Activated CD8-positive, alpha-beta memory T cell treated with anti-CD3 and anti-CD28 coated beads for 1 hour (primary cell): ENCODE results near the gene ZDHHC7.

ENCODE experiments used
- DNase-seq, 2 donors: peaks; one replicate each; pipeline ENCODE4 v3.0.0-alpha.2; 2020; ENCODE audit warnings: low read depth in 1 of 2; ENCODE audit errors: extremely low read depth in 1 of 2

The ZDHHC7 gene

DNA sequence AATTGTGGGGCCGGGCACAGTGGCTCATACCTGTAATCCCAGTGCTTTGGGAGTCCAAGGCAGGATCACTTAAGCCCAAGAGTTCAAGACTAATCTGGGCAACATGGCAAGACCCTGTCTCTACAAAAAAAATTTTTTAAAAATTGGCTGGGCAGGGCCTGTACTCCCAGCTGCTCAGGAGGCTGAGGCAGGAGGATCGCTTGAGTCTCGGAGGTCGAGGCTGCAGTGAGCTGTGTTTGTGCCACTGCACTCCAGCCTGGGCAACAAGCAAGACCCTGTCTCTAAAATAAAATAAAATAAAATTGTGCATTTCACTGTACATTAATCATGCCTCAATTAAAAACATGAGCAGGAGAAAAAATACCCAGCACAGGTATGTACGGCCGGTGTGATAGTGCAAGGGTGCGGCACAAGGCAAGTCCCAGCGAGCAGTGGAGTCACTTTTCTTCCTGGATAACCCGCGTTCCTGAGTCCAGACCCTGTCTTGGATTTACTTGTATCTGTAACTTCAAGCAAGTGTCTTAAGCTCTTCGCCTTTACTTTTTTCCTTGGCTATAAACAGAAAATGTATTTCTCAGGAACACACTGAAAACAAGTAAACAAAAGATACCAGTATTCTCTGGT lies 11.4 kb downstream of the ZDHHC7 start:
- no peak for DNase-seq

DNA sequence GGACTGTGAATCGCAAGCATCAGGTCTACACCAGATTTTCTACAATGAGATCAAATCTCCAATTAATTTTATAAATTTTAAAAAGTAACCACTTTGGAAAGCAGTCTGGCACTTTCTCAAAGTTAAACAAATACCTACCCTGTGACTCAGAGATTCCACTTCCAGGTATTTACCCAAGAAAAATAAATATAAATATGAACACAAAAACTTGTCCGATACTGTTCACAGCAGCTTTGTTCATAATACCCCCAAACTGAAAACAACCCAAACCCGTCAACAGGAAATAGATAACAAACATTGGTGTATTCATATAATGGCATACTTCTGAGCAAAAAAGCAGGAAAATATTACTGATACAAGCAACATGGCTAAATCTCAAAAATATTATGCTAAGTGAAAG lies 12.1 kb downstream of the ZDHHC7 start:
- DNase-seq, result no peak

GRCh38 chr16:84996365-84996764 lies 15.0 kb downstream of the ZDHHC7 start:
- DNase-seq, result no peak

DNA sequence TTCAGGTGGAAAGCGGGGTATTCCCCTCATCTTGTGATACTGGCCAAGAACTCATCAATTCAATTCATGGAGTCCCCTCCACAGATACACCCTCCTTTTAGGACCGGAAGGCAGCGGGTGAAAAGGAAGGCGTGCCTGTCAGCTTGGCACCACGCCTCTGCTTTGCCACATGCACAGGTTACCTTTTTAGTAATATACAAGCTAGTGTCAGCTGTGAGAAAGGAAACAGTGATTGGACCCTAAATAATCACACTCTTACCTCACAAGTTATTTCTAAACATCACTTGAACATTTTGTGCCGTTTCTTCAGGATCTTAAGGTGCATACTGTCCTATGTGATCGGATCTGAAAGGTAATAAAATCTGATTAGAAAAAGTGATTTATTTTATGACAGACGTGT lies 15.7 kb downstream of the ZDHHC7 start:
- DNase-seq, result no peak

DNA sequence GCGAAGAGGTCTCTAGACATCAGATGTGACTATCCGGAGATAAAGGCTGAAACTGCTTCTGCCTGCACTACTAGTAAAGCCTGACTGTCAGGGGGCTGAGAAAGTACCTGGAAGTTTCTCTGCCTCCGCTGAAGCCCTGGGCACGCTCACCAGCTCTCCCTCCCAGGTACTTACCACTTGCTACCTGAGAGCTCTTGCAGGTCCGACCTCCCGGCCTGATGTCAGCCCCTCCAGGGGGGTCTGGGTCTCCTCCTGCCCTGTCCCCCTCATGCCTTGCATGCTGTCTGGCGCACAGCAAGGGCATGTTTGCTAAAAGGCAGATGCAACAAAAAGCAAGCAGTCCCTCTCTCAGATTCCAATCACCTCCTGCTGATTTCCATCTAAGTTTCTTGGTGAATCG lies 17.4 kb downstream of the ZDHHC7 start:
- no peak for DNase-seq

GRCh38 chr16:84992717-84993075 lies 18.6 kb downstream of the ZDHHC7 start:
- no peak for DNase-seq

DNA sequence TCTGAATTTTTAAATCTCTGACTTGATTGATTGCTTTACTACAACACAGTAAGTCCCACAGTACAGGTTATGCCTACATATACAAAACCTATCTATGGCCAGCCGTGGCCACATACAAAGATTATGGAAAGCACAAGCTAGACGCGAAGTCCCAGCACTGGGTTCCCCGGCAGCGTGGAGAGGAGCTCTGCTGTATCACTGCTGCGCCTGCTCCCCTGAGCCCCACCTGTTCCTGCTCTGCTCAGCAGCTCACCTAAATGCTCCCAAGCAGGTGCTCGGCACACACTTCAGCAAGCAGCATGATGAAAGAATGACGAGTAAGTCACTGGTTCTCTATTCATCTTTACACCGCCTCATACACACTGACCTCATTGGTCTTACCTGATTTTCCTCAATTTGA lies 20.6 kb downstream of the ZDHHC7 start:
- no peak for DNase-seq

GRCh38 chr16:84989749-84990620 lies 21.4 kb downstream of the ZDHHC7 start:
- no peak for DNase-seq

GRCh38 chr16:84988328-84989080 lies 22.8 kb downstream of the ZDHHC7 start:
- DNase-seq, result no peak

GRCh38 chr16:84986879-84987278 lies 24.5 kb downstream of the ZDHHC7 start:
- no peak for DNase-seq

DNA sequence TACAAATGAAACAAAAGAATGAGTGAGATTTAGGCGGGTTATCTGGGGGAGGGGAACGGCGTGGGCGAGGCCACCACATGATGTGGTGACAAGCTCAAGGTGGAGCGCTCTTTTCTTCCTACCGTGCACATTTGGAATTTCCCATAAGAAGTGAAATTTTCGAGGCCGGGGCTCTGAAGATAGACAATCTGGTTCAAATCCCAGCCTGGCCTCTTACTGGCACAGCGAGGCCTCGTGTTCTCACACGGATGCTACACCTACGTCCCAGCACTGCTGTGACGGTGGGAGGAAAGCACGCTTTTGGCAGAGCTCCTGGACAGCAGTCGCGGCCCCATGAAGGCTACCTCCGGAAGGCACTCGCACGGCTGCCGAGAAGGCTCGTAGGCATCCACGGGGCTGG lies 25.2 kb downstream of the ZDHHC7 start:
- DNase-seq, result no peak

DNA sequence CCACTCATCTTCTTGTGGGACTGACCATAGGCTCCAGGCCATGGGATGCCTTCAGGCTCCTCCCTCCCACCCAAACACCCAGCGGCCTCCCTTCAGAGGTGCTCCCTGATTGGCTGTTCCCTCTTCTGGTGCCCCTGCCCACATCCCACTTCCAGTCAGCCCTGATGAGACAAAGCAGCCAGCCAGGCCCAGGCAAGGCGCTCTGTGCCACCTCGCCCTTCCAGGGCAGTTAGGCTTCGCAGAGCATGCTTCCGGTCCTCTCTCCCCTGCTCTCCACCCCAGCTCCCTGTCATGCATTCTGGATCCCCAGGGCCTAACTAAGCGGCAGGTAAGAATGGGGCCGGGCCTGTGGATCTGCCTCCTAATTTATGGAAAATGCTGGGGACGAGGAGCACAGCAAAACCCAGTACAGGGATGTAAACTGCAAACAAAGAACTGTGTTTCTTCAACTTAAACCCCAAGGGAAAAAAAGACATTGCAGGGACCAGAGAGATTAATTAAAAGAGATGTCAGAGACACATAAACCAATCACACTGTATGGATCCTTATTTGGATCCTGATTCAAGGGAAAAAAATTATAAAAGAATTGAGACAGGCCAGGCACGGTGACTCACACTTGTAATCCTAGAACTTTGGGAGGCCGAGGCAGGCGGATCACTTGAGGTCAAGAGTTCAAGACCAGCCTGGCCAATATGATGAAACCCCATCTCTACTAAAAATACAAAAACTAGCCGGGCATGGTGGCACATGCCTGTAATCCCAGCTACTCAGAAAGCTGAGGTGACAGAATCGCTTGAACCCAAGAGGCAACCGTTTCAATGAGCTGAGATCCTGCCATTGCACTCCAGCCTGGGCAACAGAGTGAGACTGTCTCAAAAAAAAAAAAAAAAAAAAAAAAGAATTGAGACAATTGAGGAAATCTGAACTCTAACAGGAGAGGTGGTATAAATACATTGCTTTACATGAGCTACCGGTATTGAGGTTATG lies 26.0 kb downstream of the ZDHHC7 start:
- no peak for DNase-seq

GRCh38 chr16:84982434-84982833 lies 28.9 kb downstream of the ZDHHC7 start:
- DNase-seq, result no peak

- DNase-seq, result no peak
Observed at GRCh38 chr16:84979516-84979915, 31.8 kb downstream of the ZDHHC7 start.

- no peak for DNase-seq
Observed at GRCh38 chr16:84976644-84977400, 34.5 kb downstream of the ZDHHC7 start.

- no peak for DNase-seq
Observed at GRCh38 chr16:84975522-84975921, 35.8 kb downstream of the ZDHHC7 start.

DNA sequence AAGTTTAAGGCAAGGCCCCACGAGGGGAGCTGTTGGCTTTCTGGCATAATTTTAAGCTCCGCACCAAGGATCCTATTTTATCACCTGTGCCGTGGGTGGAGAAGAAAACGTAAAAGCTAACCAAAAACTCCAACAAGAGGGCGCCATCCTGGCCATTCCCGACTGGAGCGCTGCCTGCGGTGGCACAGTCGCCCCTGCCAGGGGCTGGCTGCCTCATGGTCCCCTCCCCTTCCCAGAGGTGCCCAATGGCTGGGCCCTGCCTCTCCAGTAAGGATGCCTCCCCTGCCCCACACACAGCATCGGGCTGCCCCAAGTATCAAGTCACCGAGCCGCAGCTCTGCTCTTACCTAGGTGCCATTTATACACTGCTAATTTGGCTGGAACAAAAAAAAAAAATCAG lies 36.3 kb downstream of the ZDHHC7 start:
- no peak for DNase-seq

- DNase-seq, result no peak
Observed at GRCh38 chr16:84973776-84974523, 37.4 kb downstream of the ZDHHC7 start.

DNA sequence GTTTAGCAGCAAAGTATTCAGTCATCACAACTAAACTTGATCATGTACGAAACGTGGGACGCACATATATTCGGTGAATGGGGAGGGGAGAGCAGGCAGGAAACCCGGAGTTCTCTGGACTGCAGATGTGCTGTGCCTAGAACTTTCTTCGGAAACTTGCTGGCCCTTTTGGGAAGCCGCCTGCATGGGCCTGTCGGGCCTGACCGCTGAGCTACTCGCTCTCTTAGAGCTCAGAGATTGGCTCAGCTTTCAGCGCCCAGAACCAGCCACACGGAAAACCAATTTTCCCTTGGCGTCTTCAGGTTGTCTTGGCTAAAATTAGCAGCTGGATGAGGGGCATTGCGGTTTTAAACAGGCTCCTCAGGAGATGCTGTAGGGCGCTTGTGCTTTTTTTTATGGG lies 38.1 kb downstream of the ZDHHC7 start:
- no peak for DNase-seq
